Effector memory CD4-positive, alpha-beta T cell (primary cell): ENCODE data around the gene RHOH.
"Not testable (repeated sequence)": the region's sequence is repeated elsewhere in the genome, so short reads cannot be mapped to it uniquely, and the experiment has no call there.

ENCODE experiments used
- DNase-seq, 3 donors: peaks; one replicate each; pipeline ENCODE4 v3.0.0-alpha.2; 2020
- H3K27ac ChIP-seq: 2 replicates; pipeline ENCODE4 v1.7.0; 2013; ENCODE audit warnings: mild to moderate bottlenecking, low read length, moderate library complexity; ENCODE audit not compliant: insufficient read depth, poor library complexity, severe bottlenecking
- H3K27me3 ChIP-seq: replicated peaks from 2 replicates; pipeline ENCODE4 v1.7.0; 2013; ENCODE audit warnings: mild to moderate bottlenecking, low read length; ENCODE audit not compliant: insufficient read depth, control insufficient read depth, poor library complexity, severe bottlenecking
- H3K36me3 ChIP-seq: 2 replicates; pipeline ENCODE4 v1.7.0; 2013; ENCODE audit warnings: mild to moderate bottlenecking, low read length, moderate library complexity; ENCODE audit not compliant: control insufficient read depth, insufficient read depth
- H3K4me1 ChIP-seq: 2 replicates; pipeline ENCODE4 v1.7.0; 2013; ENCODE audit warnings: low read length, mild to moderate bottlenecking; ENCODE audit not compliant: control insufficient read depth, insufficient read depth, poor library complexity, severe bottlenecking
- H3K4me3 ChIP-seq: 2 replicates; pipeline ENCODE4 v1.7.0; 2013; ENCODE audit warnings: low read length, low read depth, mild to moderate bottlenecking; ENCODE audit not compliant: insufficient read depth, poor library complexity, severe bottlenecking
- H3K9me3 ChIP-seq: 2 replicates; pipeline ENCODE4 v1.7.0; 2013; ENCODE audit warnings: mild to moderate bottlenecking, low read length, moderate library complexity; ENCODE audit not compliant: control insufficient read depth

The RHOH gene

DNA sequence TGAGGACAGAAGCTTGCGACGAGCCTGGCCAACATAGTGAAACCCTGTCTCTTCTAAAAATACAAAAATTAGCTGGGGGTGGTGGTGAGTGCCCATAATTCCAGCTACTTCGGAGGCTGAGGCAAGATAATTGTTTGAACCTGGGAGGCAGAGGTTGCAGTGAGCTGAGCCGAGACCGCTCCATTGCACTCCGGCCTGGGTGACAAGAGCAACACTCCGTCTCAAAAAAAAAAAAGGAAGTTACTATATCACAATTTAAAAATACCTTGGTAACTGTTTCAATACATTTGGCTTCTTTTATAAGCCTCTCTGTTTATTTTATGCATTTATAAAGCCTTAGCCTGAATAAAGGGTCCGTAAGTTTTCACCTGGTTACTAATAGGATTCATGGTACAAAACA lies 91.7 kb downstream of the RHOH start:
- H3K27me3 ChIP-seq, result no peaks in the 10 kb centered on the region
- no peak for DNase-seq
- H3K4me1 ChIP-seq, result peaks cover 29% of the 10 kb centered on the region
- H3K27ac ChIP-seq, result no peak overlapping the region
- no peaks in the 10 kb centered on the region for H3K36me3 ChIP-seq
- H3K9me3 ChIP-seq, result no peaks in the 10 kb centered on the region
- no peak overlapping the region for H3K4me3 ChIP-seq

DNA sequence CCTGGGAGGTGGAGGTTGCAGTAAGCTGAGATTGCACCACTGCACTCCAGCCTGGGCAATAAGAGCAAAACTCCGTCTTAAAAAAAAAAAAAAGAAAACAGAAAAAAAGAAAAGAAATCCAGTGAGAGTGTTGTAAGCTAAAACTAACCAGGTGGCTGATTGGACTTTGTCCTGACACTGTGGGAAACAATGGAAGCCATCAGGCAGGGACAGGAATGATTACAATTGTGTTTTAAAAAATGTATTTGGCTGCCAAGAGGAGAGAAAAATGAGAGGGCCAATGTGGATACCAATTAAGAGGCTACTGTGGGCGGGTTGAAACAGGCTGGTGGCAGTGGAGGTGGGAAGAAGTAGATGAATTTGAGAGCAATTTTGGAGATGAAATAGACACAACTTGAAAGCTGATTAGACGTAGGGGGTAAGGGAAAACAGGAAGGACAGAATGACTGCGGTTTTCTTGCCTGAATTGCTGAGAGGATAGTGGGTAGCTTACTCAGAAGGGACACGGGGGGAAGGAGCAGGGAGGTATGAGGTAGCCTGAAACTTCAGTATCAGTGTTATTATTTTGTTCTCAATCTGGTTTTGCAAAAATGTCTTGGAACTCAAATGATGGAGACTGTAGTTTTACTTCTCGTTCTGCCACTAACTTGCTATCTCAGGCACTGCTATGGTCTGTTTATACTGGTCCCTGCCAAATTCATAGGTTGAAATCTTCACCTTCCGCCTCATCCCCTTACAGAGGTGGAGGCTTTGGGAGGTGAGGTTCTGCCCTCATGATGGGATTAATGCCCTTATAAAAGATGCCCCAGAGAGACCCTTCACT lies 92.7 kb downstream of the RHOH start:
- H3K9me3 ChIP-seq, result no peaks in the 10 kb centered on the region
- no peak for DNase-seq
- H3K36me3 ChIP-seq, result no peaks in the 10 kb centered on the region
- peaks cover 21% of the 10 kb centered on the region for H3K4me1 ChIP-seq
- H3K4me3 ChIP-seq, result no peak overlapping the region
- H3K27ac ChIP-seq, result peak overlapping the region; percentile 52
- H3K27me3 ChIP-seq, result no peaks in the 10 kb centered on the region

DNA sequence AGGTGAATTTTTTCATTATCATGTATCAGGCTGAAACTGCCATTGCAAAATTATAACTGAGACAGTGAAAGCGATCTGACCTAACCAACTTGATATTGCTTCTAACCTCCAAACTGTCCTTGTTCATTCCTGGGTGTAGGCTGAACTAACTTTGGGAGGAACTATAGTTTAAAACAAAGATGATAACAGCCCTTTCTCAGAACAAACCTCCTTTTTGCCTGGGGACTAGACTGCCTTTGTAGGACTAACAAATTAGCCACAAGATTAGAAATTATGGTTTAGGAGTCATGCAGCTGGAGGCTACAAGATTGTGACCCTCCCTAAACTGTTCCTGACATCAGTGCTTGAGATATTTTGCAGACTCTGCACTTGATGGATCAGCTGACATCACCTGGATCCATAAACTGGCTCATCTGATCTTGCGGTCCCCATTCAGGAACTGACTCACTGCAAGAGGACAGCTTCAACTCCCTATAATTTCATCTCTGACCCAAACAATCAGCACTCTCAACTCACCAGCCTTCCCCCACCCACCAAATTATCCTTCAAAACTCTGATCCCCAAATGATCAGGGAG lies 93.9 kb downstream of the RHOH start:
- not testable (repeated sequence) for H3K36me3 ChIP-seq, H3K27me3 ChIP-seq, H3K27ac ChIP-seq, H3K9me3 ChIP-seq, DNase-seq, H3K4me3 ChIP-seq
- H3K4me1 ChIP-seq, result peaks cover 21% of the 10 kb centered on the region

DNA sequence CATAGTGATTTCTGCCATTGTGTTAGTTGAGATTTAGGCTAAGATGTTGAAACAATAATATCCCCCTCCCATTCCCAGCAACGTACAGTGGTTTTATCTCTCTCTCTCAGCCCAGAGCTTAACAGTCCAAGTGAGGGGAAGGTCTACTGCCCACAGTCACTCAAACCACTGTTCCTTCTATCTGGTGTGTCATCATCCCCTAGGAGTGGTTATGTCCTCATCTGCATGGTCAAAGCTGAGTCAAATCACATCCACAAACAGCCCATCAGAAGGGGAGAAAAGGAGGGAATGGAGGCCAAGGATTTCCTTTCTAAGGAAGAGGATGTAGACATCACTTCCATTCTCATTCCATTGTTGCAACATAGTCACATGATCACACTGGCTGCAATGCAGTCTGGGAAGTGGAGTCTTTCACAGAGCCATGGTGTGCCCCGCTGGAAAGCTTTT lies 95.5 kb downstream of the RHOH start:
- H3K4me3 ChIP-seq, result no peak overlapping the region
- DNase-seq, result no peak
- peaks cover 21% of the 10 kb centered on the region for H3K4me1 ChIP-seq
- no peaks in the 10 kb centered on the region for H3K27me3 ChIP-seq
- no peaks in the 10 kb centered on the region for H3K36me3 ChIP-seq
- no peaks in the 10 kb centered on the region for H3K9me3 ChIP-seq
- H3K27ac ChIP-seq, result no peak overlapping the region

DNA sequence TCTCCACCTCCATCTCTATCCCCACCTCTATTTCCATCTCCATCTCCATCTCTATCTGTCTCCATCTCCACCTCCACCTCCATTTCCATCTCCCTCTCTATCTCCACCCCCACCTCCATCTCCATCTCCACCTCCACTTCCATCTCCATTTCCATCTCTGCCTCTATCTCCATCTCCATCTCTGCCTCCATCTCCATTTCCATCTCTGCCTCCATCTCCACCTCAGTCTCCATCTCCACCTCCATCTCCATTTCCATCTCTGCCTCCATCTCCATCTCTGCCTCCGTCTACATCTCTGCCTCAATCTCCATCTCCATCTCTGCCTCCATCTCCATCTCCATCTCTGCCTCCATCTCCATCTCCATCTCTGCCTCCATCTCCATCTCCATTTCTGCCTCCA lies 97.5 kb downstream of the RHOH start:
- H3K36me3 ChIP-seq, result no peaks in the 10 kb centered on the region
- no peak for DNase-seq
- H3K4me3 ChIP-seq, result no peak overlapping the region
- no peaks in the 10 kb centered on the region for H3K27me3 ChIP-seq
- H3K27ac ChIP-seq, result no peak overlapping the region
- H3K4me1 ChIP-seq, result peaks cover 26% of the 10 kb centered on the region
- no peaks in the 10 kb centered on the region for H3K9me3 ChIP-seq

DNA sequence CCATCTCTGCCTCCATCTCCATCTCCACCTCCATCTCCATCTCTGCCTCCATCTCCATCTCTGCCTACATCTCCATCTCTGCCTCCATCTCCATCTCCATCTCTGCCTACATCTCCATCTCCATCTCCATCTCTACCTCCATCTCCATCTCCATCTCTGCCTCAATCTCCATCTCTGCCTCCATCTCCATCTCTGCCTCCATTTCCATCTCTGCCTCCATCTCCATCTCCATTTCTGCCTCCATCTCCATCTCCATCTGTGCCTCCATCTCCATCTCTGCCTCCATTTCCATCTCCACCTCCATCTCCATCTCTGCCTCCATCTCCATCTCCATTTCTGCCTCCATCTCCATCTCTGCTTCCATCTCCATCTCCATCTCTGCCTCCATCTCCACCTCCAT lies 98.2 kb downstream of the RHOH start:
- peaks cover 27% of the 10 kb centered on the region for H3K4me1 ChIP-seq
- H3K36me3 ChIP-seq, H3K4me3 ChIP-seq, H3K9me3 ChIP-seq, H3K27me3 ChIP-seq, DNase-seq: not testable (repeated sequence)
- peak overlapping the region; percentile 3 for H3K27ac ChIP-seq

DNA sequence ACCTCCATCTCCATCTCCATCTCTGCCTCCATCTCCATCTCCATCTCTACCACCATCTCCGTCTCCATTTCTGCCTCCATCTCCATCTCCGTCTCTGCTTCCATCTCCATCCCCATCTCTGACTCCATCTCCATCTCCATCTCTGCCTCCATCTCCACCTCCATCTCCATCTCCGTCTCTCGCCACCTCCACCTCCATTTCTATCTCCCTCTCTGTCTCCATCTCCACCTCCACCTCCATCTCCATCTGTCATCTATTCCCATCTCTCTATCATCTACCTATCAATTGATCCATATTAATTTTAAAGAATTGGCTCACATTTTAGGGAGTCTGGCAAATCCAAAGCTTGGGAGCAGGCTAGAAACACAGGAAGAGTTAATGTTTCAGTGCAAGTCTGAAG lies 98.7 kb downstream of the RHOH start:
- Histone ChIP-seq H3K4me3 (no peak overlapping the region), H3K9me3 (no peaks in the 10 kb centered on the region), H3K36me3 (no peaks in the 10 kb centered on the region), H3K27me3 (no peaks in the 10 kb centered on the region), H3K27ac (no peak overlapping the region), H3K4me1 (peaks cover 27% of the 10 kb centered on the region)
- DNase-seq, result no peak
